Measurements from ENCODE around the gene TNPO3.

- TF ChIP-seq CTCF (IDR thresholded peaks at IDR 0.05) (no peak), POLR2A (IDR thresholded peaks at IDR 0.05) (no peak), EP300 (IDR thresholded peaks at IDR 0.05) (no peak)
These were observed 145.0 kb downstream of the TNPO3 start for GRCh38 chr7:128909625-128910568.

Data from upper lobe of left lung (tissue), 4 donors.